Measurements from ENCODE around the gene TNFRSF8.

DNA sequence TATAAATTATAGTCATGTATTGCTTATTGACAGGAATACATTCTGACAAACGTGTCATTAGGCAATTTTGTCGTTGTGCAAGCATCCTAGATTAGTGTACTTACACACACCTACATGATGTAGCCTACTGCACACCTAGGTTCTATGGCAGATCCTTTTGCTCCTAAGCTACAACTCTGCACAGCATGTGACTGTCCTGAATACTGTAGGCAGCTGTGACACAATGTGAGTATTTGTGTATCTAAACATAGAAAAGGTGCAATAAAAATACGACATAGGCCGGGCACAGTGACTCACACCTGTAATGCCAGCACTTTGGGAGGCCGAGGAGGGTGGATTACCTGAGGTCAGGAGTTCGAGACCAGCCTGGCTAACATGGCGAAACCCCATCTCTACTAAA is 36.5 kb downstream of the TNFRSF8 start:
- TF ChIP-seq CTCF (IDR thresholded peaks at IDR 0.05; ENCODE audit: poor library complexity) (no peak), EZH2 (IDR thresholded peaks at IDR 0.05; ENCODE audit: borderline replicate concordance) (no peak)

All from hepatocyte (in vitro differentiated cells).